H1 (cell line): ENCODE results near the gene CACNA1G. TPM values are rescaled to one million over a fixed set of nuclear protein-coding genes. Genes with fewer than 3 reads are reported as not detected.

ENCODE experiments used
- CTCF ChIA-PET: fragments of 300-600 bp; sonication (Branson Sonifier 250); formaldehyde crosslinking; loops from one replicate; lab custom pipeline; 2021; ENCODE audit not compliant: partially characterized antibody; lab: Charles Lee
- POLR2A ChIA-PET: fragments of 300-600 bp; sonication (Branson Sonifier 250); formaldehyde crosslinking; loops from one replicate; lab custom pipeline; 2021; ENCODE audit warnings: inconsistent platforms; ENCODE audit not compliant: partially characterized antibody; lab: Charles Lee
- DNase-seq, 2 experiments: peaks; one replicate each; pipeline versions ENCODE4 v3.0.0 to v3.0.0-alpha.2; 2010 to 2022; ENCODE audit warnings: low spot score in 2 of 2, low read depth in 1 of 2, mixed read lengths in 1 of 2
- FAIRE-seq: peaks from 2 replicates; lab custom pipeline; 2011; peaks lifted over from hg19 to GRCh38; lab: Jason Lieb, UNC
- H2AFZ ChIP-seq: 2 replicates; pipeline ENCODE4 v1.8.1; 2012; ENCODE audit warnings: low read length, inconsistent platforms
- H2AK5ac ChIP-seq: 2 replicates; pipeline ENCODE4 v1.6.1; 2013; ENCODE audit warnings: low read depth, low read length
- H2BK120ac ChIP-seq: replicated peaks from 2 replicates; pipeline ENCODE3; 2013; ENCODE audit warnings: low read depth, low read length, inconsistent platforms
- H2BK12ac ChIP-seq: 2 replicates; pipeline ENCODE4 v1.6.1; 2013; ENCODE audit warnings: low read depth, low read length
- H2BK15ac ChIP-seq: 2 replicates; pipeline ENCODE4 v1.6.1; 2013; ENCODE audit warnings: low read length
- H2BK20ac ChIP-seq: 2 replicates; pipeline ENCODE4 v1.6.1; 2013; ENCODE audit warnings: low read length
- H2BK5ac ChIP-seq: 2 replicates; pipeline ENCODE4 v1.6.1; 2013; ENCODE audit warnings: low read depth, low read length
- H3K14ac ChIP-seq: 2 replicates; pipeline ENCODE4 v1.6.1; 2013; ENCODE audit warnings: inconsistent platforms; ENCODE audit not compliant: insufficient read length
- H3K18ac ChIP-seq: 2 replicates; pipeline ENCODE4 v1.6.1; 2013; ENCODE audit warnings: low read length; ENCODE audit errors: extremely low read depth
- H3K23ac ChIP-seq: 2 replicates; pipeline ENCODE4 v1.6.1; 2013; ENCODE audit warnings: inconsistent platforms; ENCODE audit not compliant: insufficient read length
- H3K23me2 ChIP-seq: 2 replicates; pipeline ENCODE4 v1.6.1; 2013; ENCODE audit warnings: low read depth, low read length
- H3K27ac ChIP-seq: 2 replicates; pipeline ENCODE4 v1.6.1; 2011; ENCODE audit warnings: low read depth, low read length, inconsistent platforms
- H3K27me3 ChIP-seq, 4 experiments: replicated peaks in 1 of 4; 1 replicate in 1 of 4; 2 replicates in 3 of 4; pipeline versions ENCODE4 v1.6.1 to v1.8.1; 2011 to 2013; ENCODE audit warnings: low read length in 3 of 4, mild to moderate bottlenecking in 3 of 4, inconsistent platforms in 2 of 4, mixed read lengths in 2 of 4, moderate library complexity in 1 of 4; ENCODE audit not compliant: control insufficient read depth in 3 of 4, insufficient read depth in 3 of 4; ENCODE audit errors: extremely low read depth in 1 of 4
- H3K36me3 ChIP-seq, 4 experiments: 2 replicates each; pipeline versions ENCODE4 v1.6.1 to v1.8.1; 2011 to 2013; ENCODE audit warnings: mild to moderate bottlenecking in 4 of 4, low read length in 3 of 4, moderate library complexity in 2 of 4, control low read depth in 1 of 4, inconsistent platforms in 1 of 4; ENCODE audit not compliant: insufficient read depth in 4 of 4, control insufficient read depth in 2 of 4
- H3K4ac ChIP-seq: replicated peaks from 2 replicates; pipeline ENCODE3; 2013; ENCODE audit warnings: low read length, low read depth, mixed read lengths, inconsistent platforms; ENCODE audit not compliant: insufficient read length
- H3K4me1 ChIP-seq, 4 experiments: replicated peaks in 1 of 4; 1 replicate in 1 of 4; 2 replicates in 3 of 4; pipeline versions ENCODE4 v1.6.1 to v1.8.1; 2011 to 2013; ENCODE audit warnings: low read length in 3 of 4, inconsistent platforms in 2 of 4, mixed read lengths in 1 of 4; ENCODE audit not compliant: insufficient read depth in 4 of 4, control insufficient read depth in 3 of 4
- H3K4me2 ChIP-seq, 2 experiments: 2 replicates each; pipeline versions ENCODE4 v1.6.1 to v1.8.1; 2011 to 2013; ENCODE audit warnings: low read depth in 2 of 2, low read length in 2 of 2, control low read depth in 1 of 2, inconsistent platforms in 1 of 2, mild to moderate bottlenecking in 1 of 2; ENCODE audit not compliant: insufficient read depth in 1 of 2
- H3K4me3 ChIP-seq, 4 experiments: fragments of 200-600, 300-600 bp in 1 of 4; sonication (generic), shearing (Covaris generic), sonication (Bioruptor Twin) in 1 of 4; 2 replicates each; pipeline versions ENCODE4 v1.5.1 to v1.8.1; 2011 to 2016; ENCODE audit warnings: low read length in 4 of 4, low read depth in 3 of 4, control low read depth in 2 of 4, inconsistent platforms in 2 of 4, mild to moderate bottlenecking in 2 of 4, mixed read lengths in 1 of 4, moderate library complexity in 1 of 4; ENCODE audit not compliant: insufficient read depth in 2 of 4; ENCODE audit errors: extremely low read depth in 1 of 4
- H3K56ac ChIP-seq: replicated peaks from 2 replicates; pipeline ENCODE3; 2013; ENCODE audit warnings: low read depth, mild to moderate bottlenecking, mixed read lengths, low read length, inconsistent platforms; ENCODE audit not compliant: insufficient read length
- H3K79me1 ChIP-seq: 2 replicates; pipeline ENCODE4 v1.6.1; 2013; ENCODE audit warnings: low read depth, low read length, control low read depth
- H3K79me2 ChIP-seq, 2 experiments: 2 replicates each; pipeline versions ENCODE4 v1.6.1 to v1.8.1; 2012 to 2013; ENCODE audit warnings: low read length in 2 of 2, mild to moderate bottlenecking in 2 of 2, inconsistent platforms in 1 of 2; ENCODE audit not compliant: insufficient read depth in 2 of 2, control insufficient read depth in 1 of 2
- H3K9ac ChIP-seq, 4 experiments: replicated peaks in 1 of 4; 1 replicate in 1 of 4; 2 replicates in 3 of 4; pipeline versions ENCODE4 v1.6.1 to v1.8.1; 2011 to 2013; ENCODE audit warnings: low read depth in 3 of 4, low read length in 3 of 4, control low read depth in 2 of 4, mild to moderate bottlenecking in 2 of 4, moderate library complexity in 2 of 4, inconsistent platforms in 1 of 4; ENCODE audit errors: extremely low read depth in 1 of 4
- H3K9me3 ChIP-seq, 2 experiments: 2 replicates each; pipeline versions ENCODE4 v1.6.1 to v1.8.1; 2012 to 2013; ENCODE audit warnings: mild to moderate bottlenecking in 2 of 2, moderate library complexity in 2 of 2, control low read depth in 1 of 2, inconsistent platforms in 1 of 2, low read depth in 1 of 2, low read length in 1 of 2, mixed read lengths in 1 of 2; ENCODE audit not compliant: insufficient read depth in 2 of 2
- H4K20me1 ChIP-seq, 2 experiments: replicated peaks in 1 of 2; 2 replicates each; pipeline versions ENCODE3 to v1.8.1; 2011 to 2013; ENCODE audit warnings: inconsistent platforms in 2 of 2, low read length in 2 of 2, mild to moderate bottlenecking in 1 of 2; ENCODE audit not compliant: insufficient read depth in 2 of 2, control insufficient read depth in 1 of 2
- H4K5ac ChIP-seq: 2 replicates; pipeline ENCODE4 v1.6.1; 2013; ENCODE audit warnings: low read length, low read depth, mixed read lengths, inconsistent platforms; ENCODE audit not compliant: insufficient read length
- H4K8ac ChIP-seq: 2 replicates; pipeline ENCODE4 v1.8.0; 2013; ENCODE audit warnings: mild to moderate bottlenecking, moderate library complexity, low read length, inconsistent platforms; ENCODE audit not compliant: insufficient read depth; ENCODE audit errors: extremely low read depth
- H4K91ac ChIP-seq: replicated peaks from 2 replicates; pipeline ENCODE3; 2013; ENCODE audit warnings: low read length, mixed read lengths, inconsistent platforms; ENCODE audit not compliant: insufficient read length
- CBX8 ChIP-seq: fragments of 300-800, 300-1000 bp; sonication (generic); IDR thresholded peaks from 2 replicates; pipeline ENCODE4 v1.7.1; 2016; ENCODE audit warnings: low read depth, low read length, borderline replicate concordance
- CHD1 ChIP-seq: IDR thresholded peaks from 2 replicates; pipeline ENCODE4 v1.6.1; 2012; ENCODE audit warnings: low read depth, low read length, improper control_type of control experiment
- EP300 ChIP-seq, 2 experiments: IDR thresholded peaks; 1 replicate in 1 of 2; 2 replicates in 1 of 2; pipeline ENCODE4 v1.6.1; 2011 to 2012; ENCODE audit warnings: low read depth in 2 of 2, low read length in 2 of 2, mild to moderate bottlenecking in 2 of 2, borderline replicate concordance in 1 of 2, inconsistent platforms in 1 of 2, moderate library complexity in 1 of 2
- GTF2F1 ChIP-seq: IDR thresholded peaks from 2 replicates; pipeline ENCODE4 v1.6.1; 2012; ENCODE audit warnings: low read depth, low read length, improper control_type of control experiment, borderline replicate concordance
- RBBP5 ChIP-seq: IDR thresholded peaks from 2 replicates; pipeline ENCODE4 v1.7.1; 2012; ENCODE audit warnings: low read depth, mild to moderate bottlenecking, inconsistent platforms, low read length, moderate library complexity, borderline replicate concordance
- SIRT6 ChIP-seq: IDR thresholded peaks from one replicate; pipeline ENCODE4 v1.7.1; 2012; ENCODE audit warnings: low read length, inconsistent platforms
- TCF12 ChIP-seq: IDR thresholded peaks from 2 replicates; pipeline ENCODE4 v1.6.1; 2011; ENCODE audit warnings: low read depth, mild to moderate bottlenecking, low read length
- TEAD4 ChIP-seq: IDR thresholded peaks from 2 replicates; pipeline ENCODE4 v1.6.1; 2012; ENCODE audit warnings: low read depth, low read length, inconsistent platforms, mixed read lengths
- WGBS, 2 experiments: shearing (Covaris generic) in 1 of 2; methylation state at CpG; one replicate each; pipeline versions ENCODE4 v1.1.6 to v1.1.7; 2013 to 2015; ENCODE audit warnings: low lambda C conversion rate in 2 of 2, mixed read lengths in 2 of 2, inconsistent platforms in 1 of 2, low coverage in 1 of 2, missing lambda C conversion rate in 1 of 2; ENCODE audit not compliant: insufficient replicate concordance in 2 of 2, insufficient coverage in 1 of 2, insufficient read length in 1 of 2; ENCODE audit errors: extremely low coverage in 1 of 2, missing lambda C conversion rate in 1 of 2; 5-methylcytosine and 5-hydroxymethylcytosine counted together
- polyA plus RNA-seq, 7 experiments: library from polyadenylated mRNA; depleted of rRNA in 3 of 7; stranded (reverse) in 5 of 7; unstranded in 2 of 7; fragments of >200 nt in 5 of 7; fragments of 200-250 nt in 2 of 7; gene quantifications; 1 replicate in 5 of 7; 2 replicates in 1 of 7; 4 replicates in 1 of 7; pipeline versions ENCODE4 v1.2.1 to v1.2.3, GENCODE V29; 2011 to 2013; ENCODE audit warnings: missing spikeins in 2 of 7, mixed read lengths in 2 of 7
- total RNA-seq: library from RNA; stranded (reverse); fragmentation: NEBNext Ultra II Directional; extraction: Animal tissue kit (Norgen Biotek cat#: 25700); gene quantifications from 2 replicates; pipeline ENCODE4 v1.2.1, GENCODE V29; 2021

The CACNA1G gene
- total and polyA plus RNA-seq, 2 of the 8 experiments (the other 6 are each of a cell fraction or from before 2014, with no cell fraction given) = 2.9 to 4.9 TPM

- no peaks in the 10 kb centered on the region for H3K79me2 ChIP-seq
- TF ChIP-seq EP300 (IDR thresholded peaks at IDR 0.05; ENCODE audit: borderline replicate concordance in 1 of 2, low read depth in 2 of 2, low read length in 2 of 2) = no peak
- TF ChIP-seq CBX8 = no peak
- TF ChIP-seq CHD1 = no peak
- TF ChIP-seq GTF2F1 = no peak
- TF ChIP-seq RBBP5 = no peak
- TF ChIP-seq TEAD4 = no peak
- TF ChIP-seq TCF12 = no peak
- no peak for TF ChIP-seq SIRT6
Measured at GRCh38 chr17:50657627-50658026, 97.1 kb downstream of the CACNA1G start.

More at GRCh38 chr17:50657627-50658026, 97.1 kb downstream of the CACNA1G start:
- H3K14ac ChIP-seq = no peak overlapping the region
- no peaks in the 10 kb centered on the region for H4K20me1 ChIP-seq
- no peak overlapping the region for H2BK5ac ChIP-seq
- no peak overlapping the region for H2BK15ac ChIP-seq
- H3K23ac ChIP-seq = no peak overlapping the region
- H3K4me2 ChIP-seq = no peak overlapping the region
- H3K36me3 ChIP-seq = no peaks in the 10 kb centered on the region
- H3K4me1 ChIP-seq = peaks cover 3 to 8% (median 5%) of the 10 kb centered on the region in 4 experiments; a peak in 6 of 7 replicates
- ChIA-PET CTCF (interaction anchor here (1.9 to 10.0 kb wide), 4 partner anchors 8 to 107 kb away, joined by 6 to 96 read pairs (median 22); no protein-coding TSS in a partner anchor), POLR2A (no interaction called here)
- no peak overlapping the region for H2BK120ac ChIP-seq
- no peaks in the 10 kb centered on the region for H3K23me2 ChIP-seq
- DNase-seq (no peak), FAIRE-seq (no peak)
- no peaks in the 10 kb centered on the region for H3K79me1 ChIP-seq
- no peak overlapping the region for H3K4me3 ChIP-seq
- no peak overlapping the region for H4K91ac ChIP-seq
- H3K27ac ChIP-seq = no peak overlapping the region
- H3K18ac ChIP-seq = no peak overlapping the region
- H4K5ac ChIP-seq = no peak overlapping the region
- no peak overlapping the region for H2AK5ac ChIP-seq
- no peaks in the 10 kb centered on the region for H3K27me3 ChIP-seq
- H3K9ac ChIP-seq = no peak overlapping the region
- H3K4ac ChIP-seq = no peak overlapping the region
- no peak overlapping the region for H2BK12ac ChIP-seq
- H4K8ac ChIP-seq = no peak overlapping the region
- H2AFZ ChIP-seq = no peak overlapping the region
- no peaks in the 10 kb centered on the region; a peak in 1 of 4 replicates for H3K9me3 ChIP-seq
- H2BK20ac ChIP-seq = no peak overlapping the region
- WGBS, 2 experiments = 92% methylated on average over 7 of the region's 7 CpGs; no CpG with 5 or more reads in 1 of the 2 experiments
- no peak overlapping the region for H3K56ac ChIP-seq
